Measurements from ENCODE around the gene CERS6. TPM values are rescaled to one million over a fixed set of nuclear protein-coding genes. Genes with fewer than 3 reads are reported as not detected.

CERS6 gene
- total and polyA plus RNA-seq, 11 donors = 22.1 to 78.0 (median 62.2) TPM

DNA sequence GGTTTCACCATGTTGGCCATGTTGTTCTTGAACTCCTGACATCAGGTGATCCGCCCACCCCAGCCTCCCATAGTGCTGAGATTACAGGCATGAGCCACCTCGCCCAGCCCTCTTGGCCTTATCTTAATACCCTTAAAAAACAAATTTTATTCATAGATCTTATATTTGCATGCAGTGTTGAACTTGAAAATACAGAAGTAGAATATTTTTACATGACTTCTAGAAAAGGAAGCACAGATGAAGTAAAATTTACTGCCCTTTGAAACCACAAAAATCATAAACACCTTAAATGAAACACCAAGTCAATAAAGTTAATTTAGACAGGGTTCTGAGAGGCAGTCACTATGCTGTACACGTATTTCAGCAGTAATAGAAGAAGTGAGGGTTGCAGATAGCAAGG is 145.7 kb downstream of the CERS6 start:
- intact Hi-C loops (cut with DNase I) = no loop called here
- TF ChIP-seq, protein P1, sequence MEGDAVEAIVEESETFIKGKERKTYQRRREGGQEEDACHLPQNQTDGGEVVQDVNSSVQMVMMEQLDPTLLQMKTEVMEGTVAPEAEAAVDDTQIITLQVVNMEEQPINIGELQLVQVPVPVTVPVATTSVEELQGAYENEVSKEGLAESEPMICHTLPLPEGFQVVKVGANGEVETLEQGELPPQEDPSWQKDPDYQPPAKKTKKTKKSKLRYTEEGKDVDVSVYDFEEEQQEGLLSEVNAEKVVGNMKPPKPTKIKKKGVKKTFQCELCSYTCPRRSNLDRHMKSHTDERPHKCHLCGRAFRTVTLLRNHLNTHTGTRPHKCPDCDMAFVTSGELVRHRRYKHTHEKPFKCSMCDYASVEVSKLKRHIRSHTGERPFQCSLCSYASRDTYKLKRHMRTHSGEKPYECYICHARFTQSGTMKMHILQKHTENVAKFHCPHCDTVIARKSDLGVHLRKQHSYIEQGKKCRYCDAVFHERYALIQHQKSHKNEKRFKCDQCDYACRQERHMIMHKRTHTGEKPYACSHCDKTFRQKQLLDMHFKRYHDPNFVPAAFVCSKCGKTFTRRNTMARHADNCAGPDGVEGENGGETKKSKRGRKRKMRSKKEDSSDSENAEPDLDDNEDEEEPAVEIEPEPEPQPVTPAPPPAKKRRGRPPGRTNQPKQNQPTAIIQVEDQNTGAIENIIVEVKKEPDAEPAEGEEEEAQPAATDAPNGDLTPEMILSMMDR (IDR thresholded peaks at IDR 0.05) = no peak
- TF ChIP-seq POLR2A (IDR thresholded peaks at IDR 0.05) = no peak
- no peak for ATAC-seq

DNA sequence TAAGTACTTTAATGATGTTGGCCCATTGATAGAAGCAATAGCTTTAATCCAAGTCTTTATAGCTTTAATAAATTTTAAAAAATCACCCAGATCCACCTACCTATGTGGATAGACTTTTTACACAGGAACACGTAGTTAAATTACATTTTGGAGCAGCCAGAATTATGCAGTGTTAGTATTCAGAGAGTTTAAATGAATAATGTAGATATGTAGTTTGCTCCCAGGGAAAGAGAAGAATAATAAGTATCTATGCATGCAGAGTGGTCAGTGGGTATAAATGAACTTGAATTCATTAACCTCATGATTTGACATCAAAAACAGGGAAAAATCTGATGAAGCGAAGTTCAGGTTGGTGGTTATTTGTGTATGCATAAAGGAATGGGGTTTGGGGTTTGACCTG is 146.3 kb downstream of the CERS6 start:
- no peak for ATAC-seq
- 90 to 97% (median 95%) methylated on average over 2 of the region's 2 CpGs for WGBS, 4 donors

More for the DNA sequence above, 145.7 kb downstream of the CERS6 start:
- no peaks in the 10 kb centered on the region for H3K36me3 ChIP-seq
- H3K27me3 ChIP-seq = no peaks in the 10 kb centered on the region
- H3K27ac ChIP-seq = no peak overlapping the region
- H3K4me1 ChIP-seq = peaks cover 0 to 47% (median 7%) of the 10 kb centered on the region in 12 donors
- 75 to 79% (median 77%) methylated on average over 3 of the region's 3 CpGs for WGBS, 4 donors
- peaks cover 0 to 22% (median 5%) of the 10 kb centered on the region in 12 donors for H3K9me3 ChIP-seq
- DNase-seq = no peak
- no peak overlapping the region for H3K4me3 ChIP-seq

DNA sequence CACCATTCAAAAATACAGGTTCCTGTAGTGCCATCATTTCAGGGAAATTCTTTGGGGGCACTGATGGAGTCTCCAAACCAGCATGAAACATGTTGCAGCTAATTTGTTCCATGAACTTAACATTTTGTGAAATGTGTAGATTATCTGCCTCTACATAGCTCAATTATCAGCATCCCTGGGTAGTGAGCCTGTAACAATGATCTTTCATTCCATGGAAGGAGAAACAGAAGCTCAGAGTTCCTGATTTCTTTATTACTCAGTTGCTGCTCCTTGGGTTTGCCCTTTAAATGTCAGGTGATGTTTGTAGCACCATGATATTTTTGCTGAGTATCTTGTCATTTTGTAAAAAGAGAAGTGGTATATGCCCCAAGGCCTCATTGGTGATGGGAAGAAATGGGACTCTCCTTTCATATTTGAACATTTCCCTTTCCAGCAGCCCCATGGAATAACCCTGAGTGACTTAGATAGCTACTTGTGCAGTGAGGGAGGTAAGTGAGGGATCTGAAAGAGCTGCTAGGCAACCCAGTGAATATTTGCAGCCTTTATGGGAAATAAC is 146.9 kb downstream of the CERS6 start:
- Histone ChIP-seq H3K27ac (no peak overlapping the region), H3K4me1 (peaks cover 0 to 48% (median 7%) of the 10 kb centered on the region in 12 donors), H3K9me3 (peaks cover 0 to 22% (median 5%) of the 10 kb centered on the region in 12 donors), H3K4me3 (no peak overlapping the region), H3K36me3 (no peaks in the 10 kb centered on the region), H3K27me3 (no peaks in the 10 kb centered on the region)
- TF ChIP-seq, protein P1 (IDR thresholded peaks at IDR 0.05) = no peak
- TF ChIP-seq POLR2A (IDR thresholded peaks at IDR 0.05) = no peak
- intact Hi-C loops (cut with DNase I) = no loop called here
- ATAC-seq = no peak
- DNase-seq = no peak

More for the DNA sequence above, 146.3 kb downstream of the CERS6 start:
- Histone ChIP-seq H3K4me3 (no peak overlapping the region), H3K27ac (no peak overlapping the region), H3K4me1 (peaks cover 0 to 47% (median 7%) of the 10 kb centered on the region in 12 donors), H3K27me3 (no peaks in the 10 kb centered on the region), H3K36me3 (no peaks in the 10 kb centered on the region), H3K9me3 (peaks cover 0 to 22% (median 5%) of the 10 kb centered on the region in 12 donors)
- no peak for DNase-seq
- TF ChIP-seq, protein P1 (IDR thresholded peaks at IDR 0.05) = no peak
- no peak for TF ChIP-seq POLR2A (IDR thresholded peaks at IDR 0.05)
- intact Hi-C loops (cut with DNase I) = no loop called here

DNA sequence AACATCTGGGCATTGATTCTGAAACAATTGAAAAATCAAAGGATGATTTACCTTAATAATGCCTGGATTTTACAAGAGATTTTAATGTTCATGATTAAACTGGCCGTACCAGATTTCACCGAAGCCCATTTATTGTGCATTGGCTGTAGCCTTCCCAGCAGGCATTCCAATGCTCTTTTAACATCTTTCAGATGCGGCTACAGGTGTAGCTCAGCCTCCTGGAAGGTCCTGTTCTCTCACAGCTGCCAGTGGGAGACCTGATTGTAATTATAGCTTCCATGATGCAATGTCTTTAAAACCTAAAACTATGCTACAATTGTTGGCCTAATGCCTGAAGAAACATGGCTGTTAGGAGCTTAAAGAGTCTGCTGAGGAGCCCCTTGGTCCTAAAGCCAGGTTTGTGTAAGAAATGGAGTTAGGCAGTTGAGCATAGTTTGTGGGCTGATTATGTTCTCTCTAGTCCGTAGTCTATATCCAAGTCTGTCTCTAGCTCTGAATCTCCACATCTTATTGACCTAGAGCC is 147.4 kb downstream of the CERS6 start:
- no peak for ATAC-seq
- intact Hi-C loops (cut with DNase I) = no loop called here
- no peaks in the 10 kb centered on the region for H3K36me3 ChIP-seq
- TF ChIP-seq, protein P1 (IDR thresholded peaks at IDR 0.05) = no peak
- no peak for TF ChIP-seq POLR2A (IDR thresholded peaks at IDR 0.05)
- no peak overlapping the region for H3K27ac ChIP-seq
- no peak overlapping the region for H3K4me3 ChIP-seq
- no peak for DNase-seq
- no peaks in the 10 kb centered on the region for H3K27me3 ChIP-seq
- peaks cover 0 to 46% (median 5%) of the 10 kb centered on the region in 12 donors for H3K4me1 ChIP-seq
- peaks cover 0 to 22% (median 5%) of the 10 kb centered on the region in 12 donors for H3K9me3 ChIP-seq
- WGBS, 4 donors = 92 to 98% (median 95%) methylated on average over 4 of the region's 4 CpGs
